Erythroblast (primary cell): ENCODE data around the gene ALKBH5.

Source experiments
- GATA1 ChIP-seq: IDR thresholded peaks from 2 replicates; pipeline ENCODE4 v1.6.1; 2011; ENCODE audit warnings: low read depth, mild to moderate bottlenecking, control low read depth, low read length, moderate library complexity
- POLR2A ChIP-seq: IDR thresholded peaks from 2 replicates; pipeline ENCODE4 v1.6.1; 2011; ENCODE audit warnings: mild to moderate bottlenecking, low read length

GRCh38 chr17:18218756-18219415 lies 35.3 kb downstream of the ALKBH5 start:
- no peak for TF ChIP-seq POLR2A
- TF ChIP-seq GATA1: no peak
